HG03175 (cell line): Measurements from ENCODE around the gene THBD.

ENCODE experiments used
- ATAC-seq: cut with Tn5 transposase; IDR thresholded peaks from one replicate; pipeline ENCODE4 v1.9.1; 2021; ENCODE audit warnings: mild to moderate bottlenecking, moderate library complexity; ENCODE audit not compliant: unreplicated experiment

The THBD gene

GRCh38 chr20:23049201-23050075 lies at the start of gene THBD:
Gene THBD (minus strand): TSS chr20:23049672. CDS start chr20:23049504, 168 bp downstream.
- no peak for ATAC-seq

- ATAC-seq = no peak
Measured at GRCh38 chr20:23097636-23098580, 48.4 kb upstream of the THBD start.

- ATAC-seq = no peak
Measured at GRCh38 chr20:23096986-23097520, 47.6 kb upstream of the THBD start.

- no peak for ATAC-seq
Measured at GRCh38 chr20:23096097-23096496, 46.6 kb upstream of the THBD start.

GRCh38 chr20:23095499-23095898 lies 46.0 kb upstream of the THBD start:
- no peak for ATAC-seq

GRCh38 chr20:23094927-23095326 lies 45.5 kb upstream of the THBD start:
- ATAC-seq = no peak

GRCh38 chr20:23094213-23094896 lies 44.9 kb upstream of the THBD start:
- ATAC-seq = no peak

- no peak for ATAC-seq
Measured at GRCh38 chr20:23093613-23094012, 44.1 kb upstream of the THBD start.

GRCh38 chr20:23092861-23093495 lies 43.5 kb upstream of the THBD start:
- no peak for ATAC-seq

- ATAC-seq = no peak
Measured at GRCh38 chr20:23092384-23092756, 42.9 kb upstream of the THBD start.

- ATAC-seq = no peak
Measured at GRCh38 chr20:23091721-23092383, 42.4 kb upstream of the THBD start.

- no peak for ATAC-seq
Measured at GRCh38 chr20:23090878-23091277, 41.4 kb upstream of the THBD start.

- no peak for ATAC-seq
Measured at GRCh38 chr20:23090147-23090546, 40.7 kb upstream of the THBD start.

- ATAC-seq = no peak
Measured at GRCh38 chr20:23088866-23089265, 39.4 kb upstream of the THBD start.

GRCh38 chr20:23087587-23088251 lies 38.2 kb upstream of the THBD start:
- ATAC-seq = no peak

GRCh38 chr20:23086931-23087411 lies 37.5 kb upstream of the THBD start:
- no peak for ATAC-seq

GRCh38 chr20:23086056-23086566 lies 36.6 kb upstream of the THBD start, which contains the start of gene CD93:
Gene CD93 (minus strand): TSS chr20:23086324. CDS start chr20:23086192, 132 bp downstream.
- ATAC-seq = peak; percentile 60

- no peak for ATAC-seq
Measured at GRCh38 chr20:23085436-23086055, 36.1 kb upstream of the THBD start.
